Measurements from ENCODE around the gene CDC14B. TPM values are rescaled to one million over a fixed set of nuclear protein-coding genes. Genes with fewer than 3 reads are reported as not detected.
"Not testable (repeated sequence)": the region's sequence is repeated elsewhere in the genome, so short reads cannot be mapped to it uniquely, and the experiment has no call there.

Gene CDC14B
- total and polyA plus RNA-seq, 7 donors = 0.87 to 10.7 (median 2.6) TPM

DNA sequence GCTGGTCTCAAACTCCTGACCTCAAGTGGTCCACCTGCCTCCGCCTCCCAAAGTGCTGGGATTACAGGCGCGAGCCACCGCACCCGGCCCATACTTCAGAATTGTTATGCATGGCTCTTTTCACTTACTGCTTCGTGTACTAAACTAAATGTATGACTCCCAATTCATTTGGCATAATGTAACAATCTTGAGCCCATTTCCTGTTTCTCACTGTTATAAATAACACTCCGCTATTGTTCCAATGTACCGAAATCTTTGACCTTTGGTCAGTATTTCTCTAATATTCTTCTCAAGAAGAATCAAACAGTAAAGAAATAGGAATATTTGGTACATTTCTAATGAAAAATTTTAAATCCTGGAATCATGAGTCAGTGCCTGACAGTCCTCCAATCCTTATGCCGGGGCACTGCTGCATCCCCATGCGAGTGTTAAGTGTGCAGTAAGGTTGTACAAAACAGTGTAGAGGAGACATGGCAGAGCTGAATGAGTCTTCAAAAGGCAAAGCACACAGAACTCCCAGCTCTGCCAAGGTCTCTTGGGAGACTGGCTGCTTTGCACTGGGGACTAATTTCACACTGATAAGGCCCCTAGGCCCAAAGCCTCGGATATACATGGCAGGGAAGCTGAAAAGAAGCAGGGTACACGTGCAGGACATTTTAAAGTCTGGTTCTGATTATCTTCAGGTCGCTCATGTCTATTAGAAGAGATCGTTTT lies 111.3 kb downstream of the CDC14B start:
- no peaks in the 10 kb centered on the region for H3K36me3 ChIP-seq (ENCODE audit: insufficient read depth in 1 of 2, low read depth in 1 of 2)
- no peaks in the 10 kb centered on the region for H3K9me3 ChIP-seq
- TF ChIP-seq, protein P1, sequence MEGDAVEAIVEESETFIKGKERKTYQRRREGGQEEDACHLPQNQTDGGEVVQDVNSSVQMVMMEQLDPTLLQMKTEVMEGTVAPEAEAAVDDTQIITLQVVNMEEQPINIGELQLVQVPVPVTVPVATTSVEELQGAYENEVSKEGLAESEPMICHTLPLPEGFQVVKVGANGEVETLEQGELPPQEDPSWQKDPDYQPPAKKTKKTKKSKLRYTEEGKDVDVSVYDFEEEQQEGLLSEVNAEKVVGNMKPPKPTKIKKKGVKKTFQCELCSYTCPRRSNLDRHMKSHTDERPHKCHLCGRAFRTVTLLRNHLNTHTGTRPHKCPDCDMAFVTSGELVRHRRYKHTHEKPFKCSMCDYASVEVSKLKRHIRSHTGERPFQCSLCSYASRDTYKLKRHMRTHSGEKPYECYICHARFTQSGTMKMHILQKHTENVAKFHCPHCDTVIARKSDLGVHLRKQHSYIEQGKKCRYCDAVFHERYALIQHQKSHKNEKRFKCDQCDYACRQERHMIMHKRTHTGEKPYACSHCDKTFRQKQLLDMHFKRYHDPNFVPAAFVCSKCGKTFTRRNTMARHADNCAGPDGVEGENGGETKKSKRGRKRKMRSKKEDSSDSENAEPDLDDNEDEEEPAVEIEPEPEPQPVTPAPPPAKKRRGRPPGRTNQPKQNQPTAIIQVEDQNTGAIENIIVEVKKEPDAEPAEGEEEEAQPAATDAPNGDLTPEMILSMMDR (IDR thresholded peaks at IDR 0.05) = no peak
- H3K27ac ChIP-seq = no peak overlapping the region
- intact Hi-C loops (cut with DNase I) = no loop called here
- no peaks in the 10 kb centered on the region for H3K27me3 ChIP-seq (ENCODE audit: insufficient read depth in 3 of 3, low read length in 2 of 3)
- ATAC-seq (no peak), DNase-seq (no peak)
- no peaks in the 10 kb centered on the region for H3K4me1 ChIP-seq
- WGBS, 3 donors = 82 to 84% (median 83%) methylated on average over 14 of the region's 14 CpGs
- H3K4me3 ChIP-seq = no peak overlapping the region

DNA sequence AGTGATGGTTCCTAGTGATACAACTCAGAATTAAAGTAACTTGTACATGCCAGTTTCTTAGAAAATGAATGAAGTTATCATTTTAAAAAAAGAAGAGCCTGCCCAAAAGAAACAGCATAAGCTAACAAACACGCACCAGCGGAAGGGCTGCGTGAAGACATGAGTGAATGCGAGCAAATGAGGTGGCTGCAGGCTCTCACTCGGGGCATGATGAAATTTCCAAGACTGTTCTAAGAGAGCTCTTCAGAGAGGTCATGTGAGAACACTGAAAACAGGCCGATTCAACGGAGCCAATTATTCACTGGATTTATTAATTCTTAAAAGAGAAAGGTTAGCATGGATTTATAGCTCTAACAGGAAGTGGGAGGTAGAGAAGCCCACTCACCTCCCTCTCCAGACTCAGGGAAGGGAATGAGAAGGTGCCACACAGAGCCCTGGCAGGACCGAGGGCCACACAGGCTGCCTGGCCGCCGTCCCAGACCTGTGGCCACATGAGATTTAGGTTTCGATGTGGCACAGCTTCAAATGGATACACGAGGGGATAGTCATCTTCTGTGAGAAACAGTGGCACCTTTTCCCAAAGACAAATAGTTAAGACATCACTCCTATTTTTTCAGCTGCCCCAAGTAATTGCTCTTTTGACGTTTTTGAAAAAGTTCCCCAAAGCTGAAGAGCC lies 114.2 kb downstream of the CDC14B start:
- H3K36me3 ChIP-seq (ENCODE audit: insufficient read depth in 1 of 2, low read depth in 1 of 2) = no peaks in the 10 kb centered on the region
- no peak overlapping the region for H3K4me3 ChIP-seq
- TF ChIP-seq, protein P1 (IDR thresholded peaks at IDR 0.05) = no peak
- 57 to 63% (median 57%) methylated on average over 13 of the region's 13 CpGs for WGBS, 3 donors
- peak in 1 of 2 donors; percentile 54 for DNase-seq
- no peaks in the 10 kb centered on the region for H3K4me1 ChIP-seq
- ATAC-seq = peak; percentile 62 to 73 (median 70)
- no peaks in the 10 kb centered on the region for H3K27me3 ChIP-seq (ENCODE audit: insufficient read depth in 3 of 3, low read length in 2 of 3)
- intact Hi-C loops (cut with DNase I) = no loop called here
- H3K9me3 ChIP-seq = no peaks in the 10 kb centered on the region
- H3K27ac ChIP-seq = no peak overlapping the region

DNA sequence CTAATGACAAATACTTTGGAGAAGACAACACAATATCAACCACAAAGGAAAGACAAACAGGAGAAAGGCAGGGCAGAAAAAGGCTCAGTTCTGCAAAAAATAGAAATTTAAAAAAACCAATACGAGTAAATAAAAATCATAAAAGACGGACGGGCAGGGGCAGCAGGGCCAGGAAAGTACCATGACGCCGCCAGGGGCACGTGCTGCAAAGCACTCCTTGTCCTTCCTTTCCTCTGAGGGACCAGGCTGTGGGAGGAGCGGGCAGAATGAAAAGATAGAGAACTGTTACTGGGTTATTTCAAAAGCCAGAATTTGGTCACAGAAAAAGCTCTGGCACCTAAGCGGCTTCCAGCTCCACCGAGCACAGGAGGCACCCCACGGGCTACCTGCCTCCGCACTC lies 115.7 kb downstream of the CDC14B start:
- intact Hi-C loops (cut with DNase I) = no loop called here
- H3K4me1 ChIP-seq = no peaks in the 10 kb centered on the region
- no peaks in the 10 kb centered on the region for H3K9me3 ChIP-seq
- ATAC-seq (no peak), DNase-seq (no peak)
- 89 to 94% (median 94%) methylated on average over 11 of the region's 11 CpGs for WGBS, 3 donors
- H3K4me3 ChIP-seq = no peak overlapping the region
- no peak overlapping the region for H3K27ac ChIP-seq
- TF ChIP-seq, protein P1 (IDR thresholded peaks at IDR 0.05) = no peak
- H3K27me3 ChIP-seq (ENCODE audit: insufficient read depth in 3 of 3, low read length in 2 of 3) = no peaks in the 10 kb centered on the region
- H3K36me3 ChIP-seq (ENCODE audit: insufficient read depth in 1 of 2, low read depth in 1 of 2) = no peaks in the 10 kb centered on the region

- H3K36me3 ChIP-seq (ENCODE audit: insufficient read depth in 1 of 2, low read depth in 1 of 2); H3K27ac ChIP-seq; H3K4me1 ChIP-seq; H3K4me3 ChIP-seq; H3K9me3 ChIP-seq; DNase-seq; H3K27me3 ChIP-seq (ENCODE audit: insufficient read depth in 3 of 3, low read length in 2 of 3); intact Hi-C loops (cut with DNase I); ATAC-seq: not testable (repeated sequence)
Measured at GRCh38 chr9:96503374-96503748, 116.3 kb downstream of the CDC14B start.

DNA sequence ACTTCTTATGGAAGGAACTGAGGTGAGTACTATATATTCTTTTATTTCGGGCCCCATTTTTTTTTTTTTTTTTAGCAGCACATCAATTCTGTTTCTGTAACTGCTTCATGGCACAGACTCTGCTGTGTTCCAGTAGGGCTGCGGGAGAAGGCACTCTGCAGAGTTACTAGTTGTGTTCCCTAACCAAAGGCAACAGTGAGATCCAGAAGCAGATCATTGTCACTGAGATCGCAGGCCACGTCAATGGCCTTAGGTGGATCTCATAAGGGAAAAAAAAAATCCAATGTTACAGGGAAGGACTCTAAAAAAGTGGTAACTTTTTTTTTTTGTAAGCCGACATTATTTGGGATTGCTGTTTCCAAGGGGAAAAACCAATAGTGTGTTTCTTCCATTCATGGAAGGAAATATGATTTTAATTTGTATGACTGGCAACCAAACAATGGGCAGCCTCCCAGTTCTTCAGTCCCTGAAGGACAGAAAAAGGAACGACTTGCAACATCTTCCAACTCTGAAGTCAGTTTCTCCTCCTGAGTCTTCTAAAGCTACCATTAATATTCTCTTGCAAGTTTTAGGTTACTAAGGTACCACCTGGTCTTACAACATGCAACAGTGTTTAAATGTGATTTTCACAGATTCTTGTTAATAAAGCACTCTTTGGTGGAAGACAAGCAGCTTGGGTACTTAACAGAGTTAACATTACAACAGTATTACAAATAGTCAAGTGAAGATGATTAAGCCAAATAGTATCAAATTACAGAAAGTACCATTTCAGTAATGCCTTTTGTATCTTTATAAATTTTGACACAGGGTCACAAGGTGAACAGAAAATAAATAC lies 116.9 kb downstream of the CDC14B start:
- 72 to 80% (median 72%) methylated on average over 6 of the region's 6 CpGs for WGBS, 3 donors
- no peaks in the 10 kb centered on the region for H3K4me1 ChIP-seq
- TF ChIP-seq, protein P1 (IDR thresholded peaks at IDR 0.05) = no peak
- H3K27ac ChIP-seq = peak overlapping the region; percentile 33
- H3K27me3 ChIP-seq (ENCODE audit: insufficient read depth in 3 of 3, low read length in 2 of 3) = no peaks in the 10 kb centered on the region
- peak in 1 of 2 donors; percentile 32 for DNase-seq
- no peaks in the 10 kb centered on the region for H3K9me3 ChIP-seq
- H3K36me3 ChIP-seq (ENCODE audit: insufficient read depth in 1 of 2, low read depth in 1 of 2) = no peaks in the 10 kb centered on the region
- no peak overlapping the region for H3K4me3 ChIP-seq
- intact Hi-C loops (cut with DNase I) = no loop called here
- peak in 2 of 4 donors; percentile 17 to 43 for ATAC-seq
